WI38 (cell line): ENCODE measurements around the gene GPR35.

ENCODE experiments used
- H3K4me3 ChIP-seq: 2 replicates; pipeline ENCODE4 v1.5.1; 2011; ENCODE audit warnings: low read depth, mild to moderate bottlenecking, control low read depth, low read length
- CTCF ChIP-seq: IDR thresholded peaks from 2 replicates; pipeline ENCODE4 v1.5.1; 2012; ENCODE audit warnings: low read depth, mild to moderate bottlenecking, control low read depth, low read length

The GPR35 gene

DNA sequence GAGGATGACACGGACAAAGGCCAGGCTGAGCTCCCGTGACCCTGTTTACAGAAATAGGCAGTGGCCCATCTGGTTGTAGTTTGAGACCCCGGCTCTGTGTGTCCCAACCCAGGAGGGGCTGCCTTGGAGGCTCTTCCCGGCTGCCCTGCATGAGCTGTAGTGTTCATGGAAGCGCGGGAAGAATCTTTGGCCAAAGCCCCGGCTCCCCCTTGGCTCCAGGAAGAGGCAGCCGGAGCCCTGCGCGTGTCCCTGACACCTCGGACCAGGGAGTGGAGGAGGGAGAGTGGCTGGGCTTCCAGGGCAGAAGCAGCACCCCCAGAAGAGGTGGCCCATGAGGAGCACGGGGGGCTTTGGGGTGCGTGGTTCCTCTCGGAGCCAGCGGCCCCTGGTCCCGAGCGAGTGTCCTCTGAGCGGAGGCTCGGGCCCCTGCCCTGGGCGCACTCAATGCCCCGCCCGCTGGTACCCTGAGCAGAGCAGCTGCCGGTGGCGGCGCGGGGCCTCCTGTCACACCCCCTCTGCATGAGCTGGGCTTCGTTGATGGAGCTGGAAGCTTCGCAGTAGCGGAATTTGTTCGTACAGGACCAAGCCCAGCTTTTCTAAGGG is 21.7 kb downstream of the GPR35 start:
- no peak for TF ChIP-seq CTCF
- H3K4me3 ChIP-seq, result no peak overlapping the region

DNA sequence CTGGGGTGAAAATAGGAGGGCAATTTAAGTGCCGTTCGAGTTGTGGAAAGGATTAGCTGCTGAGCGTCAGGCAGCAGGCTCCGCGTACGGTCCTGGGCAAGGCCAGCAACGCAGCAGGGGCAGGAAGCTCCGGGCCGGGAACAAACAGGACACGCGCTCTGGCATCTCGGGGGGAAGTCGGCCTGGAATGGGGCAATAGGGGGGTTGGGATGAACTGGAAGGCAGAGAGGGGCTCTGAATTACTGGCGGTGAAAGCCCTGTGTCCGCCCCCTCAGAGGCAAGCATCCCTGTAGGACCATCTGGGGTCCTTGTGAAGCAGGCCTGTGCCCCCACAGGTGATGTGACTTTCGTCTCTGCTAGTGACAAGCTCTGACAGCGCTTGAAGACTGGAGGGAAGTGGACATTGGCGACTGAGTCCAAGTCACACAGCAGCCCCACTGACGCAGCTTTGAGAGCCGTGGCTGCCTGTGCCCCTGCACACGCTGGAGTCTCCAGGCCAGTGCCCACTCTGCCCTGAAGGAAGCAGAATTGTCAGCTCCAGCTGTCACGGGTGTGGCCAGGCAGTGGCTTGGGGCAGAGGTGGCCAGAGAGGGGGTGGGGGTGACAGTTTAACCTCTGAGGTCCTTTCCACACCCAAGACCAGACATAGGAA is 22.3 kb downstream of the GPR35 start:
- no peak overlapping the region for H3K4me3 ChIP-seq
- TF ChIP-seq CTCF, result no peak

DNA sequence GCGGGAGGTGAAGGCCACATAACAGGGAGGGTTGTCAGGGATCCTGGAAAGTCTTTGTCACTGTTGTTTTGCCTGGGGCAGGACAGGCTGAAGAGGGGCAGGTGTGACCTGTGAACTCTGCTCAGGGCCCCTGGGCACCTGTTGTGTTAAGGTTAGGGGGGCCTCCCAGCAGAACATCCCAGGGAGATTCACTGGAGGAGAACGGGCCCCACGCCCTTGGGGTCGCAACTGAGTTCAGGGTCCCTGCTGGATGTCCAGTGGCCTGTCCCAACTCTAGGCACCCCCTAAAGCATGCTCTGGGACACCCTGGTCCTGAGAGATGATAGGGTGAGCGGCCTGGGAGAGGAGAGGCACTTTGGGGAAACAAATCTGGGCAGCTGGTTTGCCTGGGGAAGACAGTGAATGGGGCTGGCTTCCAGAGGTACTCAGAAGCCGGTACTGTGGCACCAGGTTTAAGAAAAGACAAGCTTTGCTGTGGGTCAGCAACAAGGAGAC is 22.9 kb downstream of the GPR35 start:
- no peak for TF ChIP-seq CTCF
- no peak overlapping the region for H3K4me3 ChIP-seq

DNA sequence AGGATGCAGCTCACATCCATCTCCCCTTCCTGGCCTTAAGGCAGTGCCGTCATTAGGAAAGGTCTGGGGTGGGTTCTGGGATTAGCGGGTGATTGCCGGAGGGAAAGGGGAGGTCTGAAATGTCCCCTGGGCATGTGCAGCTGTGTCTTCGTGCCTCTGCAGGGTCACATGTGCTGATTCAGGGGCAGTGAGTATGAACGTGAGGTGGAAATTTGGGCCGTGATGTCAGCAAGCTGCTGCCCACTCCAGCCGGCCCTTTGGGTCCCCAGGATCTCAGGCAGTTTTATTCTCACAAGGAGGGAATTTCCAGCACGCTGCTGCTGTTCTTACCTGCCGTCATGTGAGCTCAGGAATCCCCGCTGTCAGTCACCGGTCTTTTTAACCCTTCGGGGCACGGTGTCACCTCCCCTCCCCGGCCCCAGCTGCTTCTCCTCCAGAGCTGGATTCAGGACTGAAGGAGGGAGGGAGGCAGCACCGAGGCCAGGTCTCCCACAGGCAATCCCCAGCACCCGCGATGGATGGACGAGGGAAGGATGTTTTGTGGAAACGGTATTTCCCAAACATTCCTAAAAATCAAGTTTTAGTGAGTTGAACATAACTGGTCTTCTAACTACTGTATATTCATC is 23.5 kb downstream of the GPR35 start:
- H3K4me3 ChIP-seq, result no peak overlapping the region
- no peak for TF ChIP-seq CTCF

DNA sequence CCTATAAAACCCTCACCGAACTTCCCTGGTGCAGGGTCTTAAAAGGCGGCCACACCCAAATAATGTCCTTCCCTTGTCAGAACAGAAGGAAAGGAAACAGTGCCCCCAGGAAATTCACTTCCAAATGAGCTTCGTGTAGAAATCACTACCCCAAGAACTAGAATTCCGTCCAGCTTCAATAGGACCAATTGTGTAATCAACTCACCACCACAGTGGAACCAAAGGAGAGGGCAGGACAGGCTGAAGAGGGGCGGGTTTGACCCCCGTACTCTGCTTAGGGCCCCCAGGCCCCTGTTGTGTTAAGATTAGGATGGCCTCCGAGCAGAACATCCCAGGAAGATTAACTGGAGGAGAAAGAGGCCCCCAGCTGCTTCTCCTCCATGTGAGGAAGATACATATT is 24.1 kb downstream of the GPR35 start:
- TF ChIP-seq CTCF, result no peak
- H3K4me3 ChIP-seq, result no peak overlapping the region

DNA sequence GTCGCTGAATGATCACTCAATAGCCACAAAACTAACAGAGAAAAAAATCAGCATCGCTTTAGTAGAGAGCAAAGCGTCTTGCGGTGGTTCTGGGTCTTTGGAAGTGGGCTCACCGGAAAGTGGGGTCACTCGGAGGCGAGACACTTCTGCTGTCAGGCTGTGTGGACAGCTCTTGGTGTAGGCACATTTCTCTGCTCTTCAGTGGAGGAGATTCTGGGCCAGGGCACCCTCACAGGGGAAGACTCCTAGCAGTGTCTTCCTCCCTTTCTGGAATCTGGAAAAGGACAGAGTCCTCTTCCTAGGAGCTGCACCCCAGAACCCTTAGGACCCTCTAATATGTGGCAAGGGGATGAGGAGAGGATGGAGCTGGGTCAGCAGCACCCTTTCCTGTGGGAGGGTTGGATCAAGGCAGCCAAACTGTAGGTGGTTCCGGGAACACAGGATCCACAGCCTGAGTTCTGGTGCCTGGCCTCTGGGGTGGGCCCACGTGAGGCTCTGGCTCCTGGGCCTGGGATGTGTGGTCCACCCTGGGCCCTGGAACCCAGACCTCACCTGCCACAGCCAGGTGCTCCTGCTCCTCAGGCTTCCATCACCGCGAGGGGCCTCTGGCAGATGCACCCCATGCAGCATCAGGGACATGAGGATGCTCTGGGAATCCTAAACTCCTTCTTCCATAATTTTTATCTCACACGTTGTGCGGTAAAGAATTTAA is 25.1 kb downstream of the GPR35 start:
- no peak for TF ChIP-seq CTCF
- H3K4me3 ChIP-seq, result no peak overlapping the region
